ENCODE results near the gene KCNA3. TPM values are rescaled to one million over a fixed set of nuclear protein-coding genes. Genes with fewer than 3 reads are reported as not detected.

KCNA3 gene
- polyA plus RNA-seq, 3 donors = 4.8 to 7.7 (median 5.6) TPM

- peak overlapping the region in 1 of 2 donors; percentile 26 for H3K4me3 Mint-ChIP-seq
- TF ChIP-seq CTCF (IDR thresholded peaks at IDR 0.05) = no peak
- H3K9ac ChIP-seq (ENCODE audit: insufficient read depth, low read length, poor library complexity, severe bottlenecking) = no peak overlapping the region
- H3K9me3 ChIP-seq (replicated peaks in 1 of 2; ENCODE audit: control insufficient read depth in 1 of 2, insufficient read depth in 1 of 2, low read length in 2 of 2) = no peaks in the 10 kb centered on the region
- H3K9me3 Mint-ChIP-seq = peaks cover 0 to 1% (median 0%) of the 10 kb centered on the region in 7 donors
- no peak overlapping the region for H3K4me3 ChIP-seq (replicated peaks in 1 of 3; ENCODE audit: low read depth in 2 of 3, low read length in 3 of 3)
- peaks cover 30% of the 10 kb centered on the region for H3K4me1 Mint-ChIP-seq
- peak overlapping the region in 2 of 7 donors; percentile 5 to 41 for H3K27ac Mint-ChIP-seq
- DNase-seq = peak in 1 of 3 donors; percentile 19
- H3K27me3 ChIP-seq (ENCODE audit: control insufficient read depth in 2 of 2, insufficient read depth in 2 of 2, low read length in 2 of 2) = no peaks in the 10 kb centered on the region
- 0% methylated on average over 1 of the region's 3 CpGs for WGBS (ENCODE audit: insufficient coverage)
- no peaks in the 10 kb centered on the region for H3K79me2 ChIP-seq (ENCODE audit: insufficient read depth, low read length)
- intact Hi-C loops (cut with micrococcal nuclease) = no loop called here
- H3K27ac ChIP-seq (ENCODE audit: low read depth in 1 of 2, low read length in 2 of 2) = no peak overlapping the region
- peaks cover 0 to 3% of the 10 kb centered on the region in 2 donors for H3K36me3 Mint-ChIP-seq
- no peak overlapping the region for H2AFZ ChIP-seq (ENCODE audit: insufficient read depth, low read depth, low read length, poor library complexity, severe bottlenecking)
- no peaks in the 10 kb centered on the region for H4K20me1 ChIP-seq (ENCODE audit: insufficient read depth, low read length)
- H3K27me3 Mint-ChIP-seq (ENCODE audit: low read depth in 3 of 3) = peaks cover 0 to 11% (median 0%) of the 10 kb centered on the region in 3 donors
- no peak overlapping the region for H3K4me2 ChIP-seq (replicated peaks; ENCODE audit: extremely low read depth, low read length, poor library complexity, severe bottlenecking)
- no peaks in the 10 kb centered on the region for H3K36me3 ChIP-seq (replicated peaks in 1 of 2; ENCODE audit: control insufficient read depth in 1 of 2, insufficient read depth in 2 of 2, low read length in 2 of 2)
- peaks cover 15 to 29% of the 10 kb centered on the region in 2 donors for H3K4me1 ChIP-seq (ENCODE audit: control insufficient read depth in 1 of 2, insufficient read depth in 2 of 2, low read length in 2 of 2)
Measured at GRCh38 chr1:110680036-110680735, 5.4 kb upstream of the KCNA3 start.

GRCh38 chr1:110677526-110677925, 2.8 kb upstream of the KCNA3 start:
- Histone ChIP-seq H3K36me3 (replicated peaks in 1 of 2; ENCODE audit: control insufficient read depth in 1 of 2, insufficient read depth in 2 of 2, low read length in 2 of 2) (no peaks in the 10 kb centered on the region), H3K79me2 (ENCODE audit: insufficient read depth, low read length) (peaks cover 20% of the 10 kb centered on the region), H3K4me2 (replicated peaks; ENCODE audit: extremely low read depth, low read length, poor library complexity, severe bottlenecking) (no peak overlapping the region), H3K27ac (ENCODE audit: low read depth in 1 of 2, low read length in 2 of 2) (no peak overlapping the region), H3K4me3 (replicated peaks in 1 of 3; ENCODE audit: low read depth in 2 of 3, low read length in 3 of 3) (no peak overlapping the region), H3K27me3 (ENCODE audit: control insufficient read depth in 2 of 2, insufficient read depth in 2 of 2, low read length in 2 of 2) (no peaks in the 10 kb centered on the region), H4K20me1 (ENCODE audit: insufficient read depth, low read length) (no peaks in the 10 kb centered on the region), H3K9me3 (replicated peaks in 1 of 2; ENCODE audit: control insufficient read depth in 1 of 2, insufficient read depth in 1 of 2, low read length in 2 of 2) (no peaks in the 10 kb centered on the region), H3K4me1 (ENCODE audit: control insufficient read depth in 1 of 2, insufficient read depth in 2 of 2, low read length in 2 of 2) (peaks cover 31 to 54% of the 10 kb centered on the region in 2 donors), H2AFZ (ENCODE audit: insufficient read depth, low read depth, low read length, poor library complexity, severe bottlenecking) (no peak overlapping the region), H3K9ac (ENCODE audit: insufficient read depth, low read length, poor library complexity, severe bottlenecking) (no peak overlapping the region)
- H3K27ac Mint-ChIP-seq = no peak overlapping the region
- no peak for DNase-seq
- H3K9me3 Mint-ChIP-seq = peaks cover 0 to 3% (median 0%) of the 10 kb centered on the region in 7 donors
- H3K27me3 Mint-ChIP-seq (ENCODE audit: low read depth in 3 of 3) = peaks cover 2 to 16% (median 10%) of the 10 kb centered on the region in 3 donors
- peaks cover 46% of the 10 kb centered on the region for H3K4me1 Mint-ChIP-seq
- H3K4me3 Mint-ChIP-seq = no peak overlapping the region
- no peak for TF ChIP-seq CTCF (IDR thresholded peaks at IDR 0.05)
- intact Hi-C loops (cut with micrococcal nuclease) = loop anchor here in 1 of 2 donors (5.0 to 10.0 kb wide), 2 partner anchors 45 to 87 kb away; no protein-coding TSS in a partner anchor
- peaks cover 0 to 3% of the 10 kb centered on the region in 2 donors for H3K36me3 Mint-ChIP-seq
- WGBS (ENCODE audit: insufficient coverage) = no CpG with 5 or more reads among the region's 3 CpGs
